Thyroid gland (tissue), 4 donors: ENCODE measurements around the gene TMEM176A.

Source experiments
- POLR2A ChIP-seq, 2 donors: fragments of 450-650 bp; IDR thresholded peaks; one replicate each; pipeline ENCODE4 v1.6.1; 2017; ENCODE audit warnings: antibody characterized with exemption in 2 of 2, mild to moderate bottlenecking in 2 of 2, moderate library complexity in 1 of 2
- TF ChIP-seq, protein P1 (sequence below), 6 experiments: fragments of 200-600 bp in 3 of 6; fragments of 450-650 bp in 3 of 6; sonication (generic) in 3 of 6; IDR thresholded peaks; one replicate each; pipeline ENCODE4 v1.5.1; 2016 to 2019; ENCODE audit warnings: antibody characterized with exemption in 6 of 6, mild to moderate bottlenecking in 2 of 6, inconsistent platforms in 1 of 6, moderate library complexity in 1 of 6

- TF ChIP-seq POLR2A (IDR thresholded peaks at IDR 0.05), result no peak
- TF ChIP-seq, protein P1, sequence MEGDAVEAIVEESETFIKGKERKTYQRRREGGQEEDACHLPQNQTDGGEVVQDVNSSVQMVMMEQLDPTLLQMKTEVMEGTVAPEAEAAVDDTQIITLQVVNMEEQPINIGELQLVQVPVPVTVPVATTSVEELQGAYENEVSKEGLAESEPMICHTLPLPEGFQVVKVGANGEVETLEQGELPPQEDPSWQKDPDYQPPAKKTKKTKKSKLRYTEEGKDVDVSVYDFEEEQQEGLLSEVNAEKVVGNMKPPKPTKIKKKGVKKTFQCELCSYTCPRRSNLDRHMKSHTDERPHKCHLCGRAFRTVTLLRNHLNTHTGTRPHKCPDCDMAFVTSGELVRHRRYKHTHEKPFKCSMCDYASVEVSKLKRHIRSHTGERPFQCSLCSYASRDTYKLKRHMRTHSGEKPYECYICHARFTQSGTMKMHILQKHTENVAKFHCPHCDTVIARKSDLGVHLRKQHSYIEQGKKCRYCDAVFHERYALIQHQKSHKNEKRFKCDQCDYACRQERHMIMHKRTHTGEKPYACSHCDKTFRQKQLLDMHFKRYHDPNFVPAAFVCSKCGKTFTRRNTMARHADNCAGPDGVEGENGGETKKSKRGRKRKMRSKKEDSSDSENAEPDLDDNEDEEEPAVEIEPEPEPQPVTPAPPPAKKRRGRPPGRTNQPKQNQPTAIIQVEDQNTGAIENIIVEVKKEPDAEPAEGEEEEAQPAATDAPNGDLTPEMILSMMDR (IDR thresholded peaks at IDR 0.05), result no peak
These were observed 19.5 kb upstream of the TMEM176A start for GRCh38 chr7:150781103-150781502.
